IMR-90 (cell line): ENCODE data around the gene PPP2R5A.

Source experiments
- CEBPB ChIP-seq: IDR thresholded peaks from 2 replicates; pipeline ENCODE4 v1.6.1; 2012; ENCODE audit warnings: low read depth, low read length, improper control_type of control experiment
- CTCF ChIP-seq: conservative IDR thresholded peaks from 2 replicates; pipeline ENCODE4 v1.5.1; 2012; ENCODE audit warnings: mild to moderate bottlenecking, low read depth, low read length, improper control_type of control experiment
- MAFK ChIP-seq: IDR thresholded peaks from 2 replicates; pipeline ENCODE4 v1.6.1; 2012; ENCODE audit warnings: low read depth, low read length, improper control_type of control experiment
- NFE2L2 ChIP-seq: fragments of 150-350 bp; IDR thresholded peaks from 2 replicates; pipeline ENCODE4 v1.6.1; 2016; ENCODE audit warnings: low read depth, mild to moderate bottlenecking, low read length
- POLR2A ChIP-seq: IDR thresholded peaks from 2 replicates; pipeline ENCODE4 v1.6.1; 2012; ENCODE audit warnings: mild to moderate bottlenecking, low read depth, low read length
- RAD21 ChIP-seq: IDR thresholded peaks from 2 replicates; pipeline ENCODE4 v1.6.1; 2012; ENCODE audit warnings: low read length, improper control_type of control experiment
- SMC3 ChIP-seq: fragments of 150-350 bp; IDR thresholded peaks from 2 replicates; pipeline ENCODE4 v1.6.1; 2016; ENCODE audit warnings: low read depth, mild to moderate bottlenecking, antibody characterized with exemption, low read length, moderate library complexity
- USF2 ChIP-seq: fragments of 150-350 bp; IDR thresholded peaks from 2 replicates; pipeline ENCODE4 v1.6.1; 2017; ENCODE audit warnings: mild to moderate bottlenecking, antibody characterized with exemption, low read length, low read depth

GRCh38 chr1:212351588-212352362, 66.6 kb downstream of the PPP2R5A start:
- TF ChIP-seq RAD21 (no peak), NFE2L2 (no peak), POLR2A (no peak), CTCF (no peak), MAFK (no peak), CEBPB (no peak), USF2 (no peak), SMC3 (no peak)
